K562 (cell line): ENCODE data around the gene IRAK3. TPM values are rescaled to one million over a fixed set of nuclear protein-coding genes. Genes with fewer than 3 reads are reported as not detected.

ENCODE experiments used
- ASH1L ChIP-seq: fragments of 450-650 bp; IDR thresholded peaks from 2 replicates; pipeline ENCODE4 v1.6.1; 2018; ENCODE audit warnings: borderline replicate concordance, mild to moderate bottlenecking, low read depth; ENCODE audit not compliant: partially characterized antibody
- ATF7 ChIP-seq: fragments of 450-650 bp; IDR thresholded peaks from 2 replicates; pipeline ENCODE4 v1.7.1; 2014; ENCODE audit warnings: mild to moderate bottlenecking, moderate library complexity
- CREB5 ChIP-seq: fragments of 250-450 bp; sonication (Bioruptor Pico); IDR thresholded peaks from 2 replicates; pipeline ENCODE4 v1.5.0; 2020; ENCODE audit warnings: mild to moderate bottlenecking
- ELF1 ChIP-seq: fragments of 200-800 bp; sonication (Bioruptor generic); IDR thresholded peaks from 2 replicates; pipeline ENCODE4 v1.6.1; 2016; ENCODE audit warnings: missing genetic modification characterization, missing compliant biosample characterization
- GABPA ChIP-seq: fragments of 200-800 bp; sonication (Bioruptor generic); conservative IDR thresholded peaks from 2 replicates; pipeline ENCODE4 v1.6.1; 2016; ENCODE audit warnings: low read depth, missing genetic modification characterization, missing compliant biosample characterization
- ILF3 ChIP-seq: fragments of 450-650 bp; IDR thresholded peaks from 2 replicates; pipeline ENCODE4 v1.6.1; 2018; ENCODE audit warnings: antibody characterized with exemption, mild to moderate bottlenecking, moderate library complexity, borderline replicate concordance
- MYBL2 ChIP-seq, 2 experiments: fragments of 450-650 bp in 1 of 2; sonication (generic) in 1 of 2; formaldehyde crosslinking in 1 of 2; IDR thresholded peaks; 2 replicates each; pipeline versions ENCODE4 v1.6.1 to v1.8.1; 2017 to 2022; ENCODE audit warnings: borderline replicate concordance in 1 of 2, inconsistent platforms in 1 of 2, low read depth in 1 of 2, mild to moderate bottlenecking in 1 of 2, missing genetic modification reagents in 1 of 2, moderate library complexity in 1 of 2
- NFE2L1 ChIP-seq: fragments of 450-650 bp; IDR thresholded peaks from 2 replicates; pipeline ENCODE4 v1.6.1; 2016; ENCODE audit warnings: missing genetic modification characterization, low read depth, mild to moderate bottlenecking, missing compliant biosample characterization, moderate library complexity, borderline replicate concordance
- RNF2 ChIP-seq: sonication (generic); IDR thresholded peaks from 2 replicates; pipeline ENCODE4 v1.6.1; 2016
- SETDB1 ChIP-seq: IDR thresholded peaks from one replicate; pipeline ENCODE4 v1.6.1; 2012; ENCODE audit warnings: low read length, control low read depth, inconsistent platforms
- SPI1 ChIP-seq: IDR thresholded peaks from 2 replicates; pipeline ENCODE4 v1.6.1; 2011; ENCODE audit warnings: low read depth, low read length, control low read depth, borderline replicate concordance
- ZBTB7A ChIP-seq: IDR thresholded peaks from 2 replicates; pipeline ENCODE4 v1.6.1; 2011; ENCODE audit warnings: low read depth, mild to moderate bottlenecking, low read length, moderate library complexity, borderline replicate concordance; ENCODE audit not compliant: control insufficient read depth
- ZC3H4 ChIP-seq: sonication (generic); formaldehyde crosslinking; IDR thresholded peaks from 2 replicates; pipeline ENCODE4 v1.9.0; 2021; ENCODE audit warnings: missing genetic modification reagents, borderline replicate concordance
- ZNF175 ChIP-seq: fragments of 200-800 bp; sonication (Bioruptor generic); IDR thresholded peaks from 2 replicates; pipeline ENCODE4 v1.6.1; 2016; ENCODE audit warnings: low read depth, mild to moderate bottlenecking, missing genetic modification characterization, missing compliant biosample characterization
- ZNF436 ChIP-seq: fragments of 250-450, 450-650 bp; sonication (Bioruptor Pico); formaldehyde crosslinking; IDR thresholded peaks from 2 replicates; pipeline ENCODE4 v1.7.0; 2020; ENCODE audit warnings: mild to moderate bottlenecking
- ZNF766 ChIP-seq: fragments of 200-800 bp; sonication (Bioruptor generic); conservative IDR thresholded peaks from 2 replicates; pipeline ENCODE4 v1.6.1; 2016; ENCODE audit warnings: missing genetic modification characterization, missing compliant biosample characterization
- polyA plus RNA-seq, 8 experiments: library from polyadenylated mRNA; depleted of rRNA in 4 of 8; stranded (reverse) in 5 of 8; unstranded in 3 of 8; fragments of >200 nt; fragmentation: Nextera tagmentation in 2 of 8; fragmentation: Illumina TruSeq in 1 of 8; extraction: Ambion mirVana in 2 of 8; extraction: Trizol in 1 of 8; gene quantifications; 2 replicates each; pipeline versions ENCODE4 v1.2.1 to v1.2.3, GENCODE V29; 2011 to 2014; ENCODE audit warnings: inconsistent platforms in 1 of 8, missing spikeins in 1 of 8
- total RNA-seq, 7 experiments: library from RNA; depleted of rRNA in 6 of 7; stranded (reverse); fragments of >200 nt in 6 of 7; fragmentation: Illumina TruSeq in 2 of 7; extraction: Trizol in 2 of 7; gene quantifications; 2 replicates each; pipeline versions ENCODE4 v1.2.1 to v1.2.3, GENCODE V29; 2011 to 2021; ENCODE audit warnings: low replicate concordance in 1 of 7

IRAK3 gene
- total and polyA plus RNA-seq, 9 of the 15 experiments (the other 6 are each of a cell fraction or from before 2014, with no cell fraction given) = 0.06 to 0.09 (median 0.07) TPM; not detected in 6

DNA sequence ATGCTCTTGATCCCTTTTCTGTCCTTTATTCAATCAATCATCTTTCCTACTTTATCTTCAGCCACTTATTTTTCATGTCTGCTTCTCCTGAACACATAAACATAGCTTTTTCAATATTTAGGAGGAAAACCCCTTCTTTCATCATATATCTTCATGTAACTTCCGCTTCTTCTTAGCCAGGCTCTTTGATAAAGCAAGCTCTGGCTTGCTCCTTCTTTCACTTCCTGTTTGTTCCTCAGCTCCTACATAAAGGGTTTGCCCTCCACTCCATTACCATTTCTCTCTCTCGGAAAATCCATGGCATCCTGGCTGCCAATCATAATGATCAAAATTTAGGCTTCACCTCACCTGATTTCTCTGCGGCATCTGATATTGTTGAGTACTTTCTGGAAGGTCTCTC is 79.5 kb downstream of the IRAK3 start (continued):
- TF ChIP-seq ZNF436 (CRISPR knock-in tag) = no peak
- TF ChIP-seq ILF3 = no peak
- TF ChIP-seq SPI1 = peak; percentile 60; the same call in 1 of the 2 replicates
- TF ChIP-seq CREB5 (CRISPR knock-in tag) = no peak
- no peak for TF ChIP-seq MYBL2 (IDR thresholded peaks at IDR 0.05; ENCODE audit: low read depth)
- TF ChIP-seq MYBL2 (CRISPR knock-in tag; IDR thresholded peaks at IDR 0.05; ENCODE audit: borderline replicate concordance) = no peak
- TF ChIP-seq RNF2 = no peak
- no peak for TF ChIP-seq NFE2L1
- no peak for TF ChIP-seq ASH1L
- TF ChIP-seq ZBTB7A = no peak
- no peak for TF ChIP-seq ZC3H4
- no peak for TF ChIP-seq SETDB1
- no peak for TF ChIP-seq ATF7
- peak; percentile 68 for TF ChIP-seq GABPA (tag)
- 0 out of 2 replicates have a peak, but pooled peaks have one; percentile 52 for TF ChIP-seq ZNF175
- TF ChIP-seq ELF1 = peak; percentile 45; the same call in 1 of the 2 replicates
- TF ChIP-seq ZNF766 (CRISPR knock-in tag) = no peak
